RWPE2 (cell line): ENCODE measurements around the gene SIK3.
A peak's percentile ranks its signal among the peaks of the same experiment; 100 is the strongest.
"Not testable (repeated sequence)": the region's sequence is repeated elsewhere in the genome, so short reads cannot be mapped to it uniquely, and the experiment has no call there.

Source experiments
- ATAC-seq: fragments of 200-7000 bp; cut with Tn5 transposase; 3 replicates; pipeline ENCODE4 v1.9.1; 2021; ENCODE audit warnings: low read depth
- DNase-seq: peaks from one replicate; pipeline ENCODE4 v3.0.0-alpha.2; 2020; ENCODE audit warnings: low spot score
- H3K27ac ChIP-seq: fragments of 450-650 bp; 2 replicates; pipeline ENCODE4 v1.5.1; 2017; ENCODE audit warnings: mild to moderate bottlenecking; ENCODE audit not compliant: poor library complexity, severe bottlenecking
- H3K27me3 ChIP-seq: fragments of 250-450 bp; sonication (Bioruptor Pico); 2 replicates; pipeline ENCODE4 v1.5.1; 2021; ENCODE audit warnings: mild to moderate bottlenecking, moderate library complexity; ENCODE audit not compliant: insufficient read depth, poor library complexity, severe bottlenecking
- H3K36me3 ChIP-seq: fragments of 250-450 bp; sonication (Bioruptor Pico); 2 replicates; pipeline ENCODE4 v1.5.1; 2020; ENCODE audit warnings: low read depth, mild to moderate bottlenecking, moderate library complexity
- H3K4me1 ChIP-seq: fragments of 250-450 bp; sonication (Bioruptor Pico); 2 replicates; pipeline ENCODE4 v1.5.1; 2021; ENCODE audit warnings: mild to moderate bottlenecking, moderate library complexity; ENCODE audit not compliant: insufficient read depth, poor library complexity, severe bottlenecking
- H3K4me3 ChIP-seq: fragments of 250-450 bp; sonication (Bioruptor Pico); 2 replicates; pipeline ENCODE4 v1.5.1; 2021; ENCODE audit warnings: mild to moderate bottlenecking, moderate library complexity; ENCODE audit not compliant: severe bottlenecking
- H3K9me3 ChIP-seq: fragments of 250-450 bp; sonication (Bioruptor Pico); 2 replicates; pipeline ENCODE4 v1.5.1; 2021; ENCODE audit warnings: mild to moderate bottlenecking, moderate library complexity; ENCODE audit not compliant: severe bottlenecking
- CTCF ChIP-seq: fragments of 450-650 bp; IDR thresholded peaks from one replicate; pipeline ENCODE4 v1.5.1; 2017; ENCODE audit warnings: mild to moderate bottlenecking, moderate library complexity; ENCODE audit not compliant: poor library complexity, severe bottlenecking

Gene SIK3

DNA sequence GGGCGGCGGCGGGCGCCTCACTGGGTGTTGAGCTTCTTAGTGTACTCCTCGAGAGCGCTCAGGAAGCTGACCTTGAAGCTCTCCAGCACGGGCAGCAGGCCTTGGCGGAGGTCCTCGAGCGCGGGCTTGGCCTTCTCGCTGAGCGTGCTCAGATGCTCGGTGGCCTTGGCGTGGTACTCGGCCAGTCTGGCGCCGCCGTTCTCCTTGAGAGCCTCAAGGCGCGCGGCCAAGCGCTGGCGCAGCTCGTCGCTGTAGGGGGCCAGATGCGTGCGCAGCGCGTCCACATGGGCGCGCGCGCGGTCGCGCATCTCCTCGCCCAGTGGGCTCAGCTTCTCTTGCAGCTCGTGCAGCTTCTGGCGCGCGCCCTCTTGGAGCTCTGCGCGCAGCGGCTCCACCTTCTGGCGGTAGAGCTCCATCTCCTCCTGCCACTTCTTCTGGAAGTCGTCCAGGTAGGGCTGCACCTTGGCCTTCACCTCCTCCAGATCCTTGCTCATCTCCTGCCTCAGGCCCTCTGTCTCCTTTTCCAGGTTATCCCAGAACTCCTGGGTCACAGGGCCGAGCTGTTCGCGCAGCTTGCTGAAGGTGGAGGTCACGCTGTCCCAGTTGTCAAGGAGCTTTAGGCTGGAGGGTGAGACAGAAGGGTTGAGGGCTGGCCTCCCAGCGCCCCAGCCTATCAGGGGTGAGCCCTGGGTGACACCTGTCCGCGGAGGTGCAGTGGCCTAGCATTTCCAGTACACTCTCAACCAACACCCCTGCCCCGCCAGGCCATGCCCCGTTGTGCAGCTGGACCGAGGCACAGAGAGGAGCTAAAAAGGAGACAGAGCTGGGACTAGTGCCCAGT lies 262.2 kb downstream of the SIK3 start:
- ATAC-seq (peak; percentile 87), DNase-seq (peak; percentile 88)
- peak; percentile 84 for TF ChIP-seq CTCF
- H3K9me3 ChIP-seq, result no peaks in the 10 kb centered on the region
- H3K36me3 ChIP-seq, result no peaks in the 10 kb centered on the region
- no peak overlapping the region for H3K27ac ChIP-seq
- H3K27me3 ChIP-seq, result no peaks in the 10 kb centered on the region
- peak overlapping the region; percentile 16 for H3K4me3 ChIP-seq
- H3K4me1 ChIP-seq, result no peaks in the 10 kb centered on the region

- H3K27ac ChIP-seq, result no peak overlapping the region
- no peak for ATAC-seq
Measured at GRCh38 chr11:116835042-116835772, 263.0 kb downstream of the SIK3 start.

DNA sequence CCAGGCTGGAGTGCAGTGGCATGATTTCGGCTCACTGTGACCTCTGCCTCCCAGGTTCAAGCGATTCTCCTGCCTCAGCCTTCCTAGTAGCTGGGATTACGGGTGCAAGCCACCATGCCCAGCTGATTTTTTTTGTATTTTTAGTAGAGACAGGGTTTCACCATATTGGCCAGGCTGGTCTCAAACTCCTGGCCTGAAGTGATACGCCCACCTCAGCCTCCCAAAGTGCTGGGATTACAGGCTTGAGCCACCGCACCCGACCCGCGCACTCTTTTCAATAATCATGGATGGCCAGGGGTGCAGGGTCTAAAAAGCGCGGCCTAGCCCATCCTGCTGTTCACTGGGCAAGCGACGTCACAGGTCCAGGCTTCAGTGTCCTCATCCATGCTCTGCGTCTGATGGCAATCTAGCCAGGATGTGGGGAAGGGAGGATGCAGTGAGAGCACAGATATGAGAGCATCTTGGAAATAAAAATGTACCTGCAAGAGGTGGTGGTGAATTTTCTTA lies 263.6 kb downstream of the SIK3 start:
- not testable (repeated sequence) for ATAC-seq, DNase-seq, H3K4me3 ChIP-seq

More at GRCh38 chr11:116835042-116835772, 263.0 kb downstream of the SIK3 start:
- TF ChIP-seq CTCF, result no peak
- Histone ChIP-seq H3K4me3 (peak overlapping the region; percentile 16), H3K27me3 (no peaks in the 10 kb centered on the region), H3K4me1 (no peaks in the 10 kb centered on the region), H3K9me3 (no peaks in the 10 kb centered on the region), H3K36me3 (no peaks in the 10 kb centered on the region)
- no peak for DNase-seq

DNA sequence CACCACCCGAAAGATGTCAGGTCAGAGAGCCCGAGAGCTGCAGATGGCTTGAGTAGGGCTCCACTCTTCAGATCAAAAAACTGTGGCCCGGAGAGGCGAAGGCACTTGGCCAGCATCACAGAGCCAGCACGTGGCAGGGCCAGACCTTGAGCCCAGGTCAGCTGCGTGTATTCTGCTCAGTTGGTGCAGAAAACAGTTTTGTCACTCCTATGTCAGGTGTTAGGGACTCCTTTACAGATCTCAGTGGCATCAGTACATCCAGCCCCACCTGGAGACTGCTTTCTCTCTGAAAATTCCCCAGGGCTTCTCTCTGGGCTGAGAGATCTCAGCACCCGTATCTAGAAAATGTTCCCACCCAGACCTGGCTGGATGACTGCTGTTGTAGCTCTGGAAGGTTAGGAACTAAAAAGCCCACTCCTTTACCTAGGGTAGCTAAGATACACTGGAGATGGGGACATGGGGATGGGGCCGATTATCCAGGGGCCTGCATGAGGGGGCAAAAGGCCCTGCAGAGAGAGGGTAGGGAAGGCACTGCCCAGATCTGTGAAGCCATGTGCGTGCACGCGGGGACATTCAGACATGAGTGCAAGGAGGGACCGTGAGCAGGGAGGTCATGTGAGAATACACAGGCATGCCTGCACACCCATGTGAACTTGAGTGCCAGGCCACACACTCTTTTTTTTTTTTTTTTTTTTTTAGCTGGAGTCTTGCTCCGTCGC lies 264.3 kb downstream of the SIK3 start:
- Histone ChIP-seq H3K27me3 (no peaks in the 10 kb centered on the region), H3K27ac (no peak overlapping the region), H3K4me3 (no peak overlapping the region), H3K9me3 (no peaks in the 10 kb centered on the region), H3K4me1 (no peaks in the 10 kb centered on the region), H3K36me3 (no peaks in the 10 kb centered on the region)
- no peak for ATAC-seq
- no peak for DNase-seq
- no peak for TF ChIP-seq CTCF

More for the DNA sequence above, 263.6 kb downstream of the SIK3 start:
- not testable (repeated sequence) for H3K9me3 ChIP-seq, H3K4me1 ChIP-seq, H3K27me3 ChIP-seq, H3K36me3 ChIP-seq, H3K27ac ChIP-seq

DNA sequence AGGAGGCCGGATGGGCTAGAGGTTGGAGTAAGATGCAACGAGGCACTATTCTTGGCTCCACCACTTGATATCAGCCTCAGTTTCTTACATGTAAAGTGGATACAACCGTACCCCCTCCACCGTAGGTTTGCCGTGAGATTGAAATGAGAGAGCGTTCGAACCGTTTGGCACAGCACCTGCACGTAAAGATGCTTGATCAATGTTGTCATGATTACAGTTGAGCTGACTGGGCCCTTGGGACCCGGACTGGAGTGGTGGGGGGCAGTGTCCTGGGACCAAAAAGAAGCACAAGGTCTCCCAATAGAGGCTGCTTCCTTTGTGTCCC lies 264.8 kb downstream of the SIK3 start:
- no peak for DNase-seq

More for the DNA sequence above, 264.8 kb downstream of the SIK3 start:
- H3K36me3 ChIP-seq, result no peaks in the 10 kb centered on the region
- H3K27me3 ChIP-seq, result no peaks in the 10 kb centered on the region
- no peak overlapping the region for H3K4me3 ChIP-seq
- no peak for TF ChIP-seq CTCF
- H3K4me1 ChIP-seq, result no peaks in the 10 kb centered on the region
- H3K27ac ChIP-seq, result no peak overlapping the region
- no peak for ATAC-seq
- no peaks in the 10 kb centered on the region for H3K9me3 ChIP-seq
